DOHH2 (cell line): ENCODE measurements around the gene TFB1M.

Experiments used
- EZH2phosphoT487 ChIP-seq: fragments of 200-600 bp; sonication (generic); IDR thresholded peaks from 2 replicates; pipeline ENCODE4 v1.6.1; 2017; ENCODE audit warnings: borderline replicate concordance, mild to moderate bottlenecking, antibody characterized with exemption, low read length, moderate library complexity, mixed read lengths
- TF ChIP-seq, protein P1 (sequence below): fragments of 200-600 bp; sonication (generic); IDR thresholded peaks from one replicate; pipeline ENCODE4 v1.5.1; 2014; ENCODE audit warnings: antibody characterized with exemption, mild to moderate bottlenecking, low read depth, low read length; ENCODE audit not compliant: poor library complexity, severe bottlenecking

DNA sequence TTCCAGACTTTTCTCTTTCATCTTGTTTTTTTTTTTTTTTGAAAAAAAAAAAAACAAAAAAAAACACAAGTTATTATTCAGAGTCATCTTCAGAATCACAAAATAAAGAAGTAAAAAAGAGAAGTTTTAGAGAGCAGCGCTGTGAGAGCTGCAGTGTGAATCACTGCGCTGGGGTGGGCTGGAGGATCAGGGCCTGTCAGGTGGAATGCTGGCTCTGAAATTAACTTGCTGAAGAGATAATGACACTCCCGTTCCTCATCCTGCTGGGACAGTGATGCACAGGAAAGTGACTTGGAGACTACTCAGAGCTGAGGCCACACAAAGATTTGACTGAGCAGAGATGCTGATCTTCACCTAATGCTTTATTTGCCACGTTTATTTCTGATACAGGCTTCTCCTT is 93.2 kb downstream of the TFB1M start:
- TF ChIP-seq, protein P1, sequence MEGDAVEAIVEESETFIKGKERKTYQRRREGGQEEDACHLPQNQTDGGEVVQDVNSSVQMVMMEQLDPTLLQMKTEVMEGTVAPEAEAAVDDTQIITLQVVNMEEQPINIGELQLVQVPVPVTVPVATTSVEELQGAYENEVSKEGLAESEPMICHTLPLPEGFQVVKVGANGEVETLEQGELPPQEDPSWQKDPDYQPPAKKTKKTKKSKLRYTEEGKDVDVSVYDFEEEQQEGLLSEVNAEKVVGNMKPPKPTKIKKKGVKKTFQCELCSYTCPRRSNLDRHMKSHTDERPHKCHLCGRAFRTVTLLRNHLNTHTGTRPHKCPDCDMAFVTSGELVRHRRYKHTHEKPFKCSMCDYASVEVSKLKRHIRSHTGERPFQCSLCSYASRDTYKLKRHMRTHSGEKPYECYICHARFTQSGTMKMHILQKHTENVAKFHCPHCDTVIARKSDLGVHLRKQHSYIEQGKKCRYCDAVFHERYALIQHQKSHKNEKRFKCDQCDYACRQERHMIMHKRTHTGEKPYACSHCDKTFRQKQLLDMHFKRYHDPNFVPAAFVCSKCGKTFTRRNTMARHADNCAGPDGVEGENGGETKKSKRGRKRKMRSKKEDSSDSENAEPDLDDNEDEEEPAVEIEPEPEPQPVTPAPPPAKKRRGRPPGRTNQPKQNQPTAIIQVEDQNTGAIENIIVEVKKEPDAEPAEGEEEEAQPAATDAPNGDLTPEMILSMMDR, result no peak
- TF ChIP-seq EZH2phosphoT487, result no peak
